ENCODE results near the gene MCOLN1.

DNA sequence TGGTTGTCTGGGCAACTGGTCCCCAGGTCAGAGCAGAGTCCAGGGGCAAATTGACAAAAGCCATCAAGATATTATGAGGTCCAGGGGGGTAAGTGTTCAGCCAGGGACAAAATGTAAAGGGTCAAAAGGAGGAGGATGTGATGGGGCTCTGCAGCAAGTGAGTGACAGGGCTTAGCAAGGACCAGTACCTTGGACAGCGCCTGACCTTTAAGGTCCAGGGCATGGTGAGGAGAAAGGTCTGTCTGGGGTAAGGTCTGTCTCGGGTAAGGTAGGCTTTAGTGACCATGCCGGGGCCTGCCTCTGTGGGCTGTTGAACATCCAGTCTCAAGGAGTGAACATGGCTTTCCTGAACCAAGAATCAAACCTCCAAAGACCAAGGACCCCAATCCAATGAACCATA is 12.8 kb upstream of the MCOLN1 start:
- TF ChIP-seq, protein P1, sequence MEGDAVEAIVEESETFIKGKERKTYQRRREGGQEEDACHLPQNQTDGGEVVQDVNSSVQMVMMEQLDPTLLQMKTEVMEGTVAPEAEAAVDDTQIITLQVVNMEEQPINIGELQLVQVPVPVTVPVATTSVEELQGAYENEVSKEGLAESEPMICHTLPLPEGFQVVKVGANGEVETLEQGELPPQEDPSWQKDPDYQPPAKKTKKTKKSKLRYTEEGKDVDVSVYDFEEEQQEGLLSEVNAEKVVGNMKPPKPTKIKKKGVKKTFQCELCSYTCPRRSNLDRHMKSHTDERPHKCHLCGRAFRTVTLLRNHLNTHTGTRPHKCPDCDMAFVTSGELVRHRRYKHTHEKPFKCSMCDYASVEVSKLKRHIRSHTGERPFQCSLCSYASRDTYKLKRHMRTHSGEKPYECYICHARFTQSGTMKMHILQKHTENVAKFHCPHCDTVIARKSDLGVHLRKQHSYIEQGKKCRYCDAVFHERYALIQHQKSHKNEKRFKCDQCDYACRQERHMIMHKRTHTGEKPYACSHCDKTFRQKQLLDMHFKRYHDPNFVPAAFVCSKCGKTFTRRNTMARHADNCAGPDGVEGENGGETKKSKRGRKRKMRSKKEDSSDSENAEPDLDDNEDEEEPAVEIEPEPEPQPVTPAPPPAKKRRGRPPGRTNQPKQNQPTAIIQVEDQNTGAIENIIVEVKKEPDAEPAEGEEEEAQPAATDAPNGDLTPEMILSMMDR (IDR thresholded peaks at IDR 0.05) = no peak
- TF ChIP-seq POLR2A (IDR thresholded peaks at IDR 0.05) = no peak
- no peak for TF ChIP-seq EP300 (IDR thresholded peaks at IDR 0.05)

All from upper lobe of left lung (tissue), 4 donors.